Peyer's patch (tissue), 4 donors: Measurements from ENCODE around the gene ABCA3. TPM values are rescaled to one million over a fixed set of nuclear protein-coding genes. Genes with fewer than 3 reads are reported as not detected.
"Not testable (repeated sequence)": the region's sequence is repeated elsewhere in the genome, so short reads cannot be mapped to it uniquely, and the experiment has no call there.

Experiments
- DNase-seq, 3 donors: peaks; one replicate each; pipeline ENCODE4 v3.0.0-alpha.2; 2017 to 2019
- H3K27ac ChIP-seq, 4 donors: fragments of 200-600 bp; sonication (generic); one replicate each; pipeline ENCODE4 v1.5.1; 2016 to 2019
- H3K27me3 ChIP-seq, 2 donors: fragments of 200-600 bp; sonication (generic); one replicate each; pipeline ENCODE4 v1.5.1; 2019
- H3K36me3 ChIP-seq, 3 donors: fragments of 200-600 bp; sonication (generic); one replicate each; pipeline ENCODE4 v1.5.1; 2016 to 2019
- H3K4me1 ChIP-seq, 4 donors: fragments of 200-600 bp; sonication (generic); one replicate each; pipeline ENCODE4 v1.5.1; 2016 to 2019
- H3K4me3 ChIP-seq, 4 donors: fragments of 200-600 bp; sonication (generic); 1 replicate in 3 of 4; 2 replicates in 1 of 4; pipeline ENCODE4 v1.5.1; 2016 to 2019; ENCODE audit warnings: mild to moderate bottlenecking in 1 of 4
- H3K9me3 ChIP-seq, 4 donors: fragments of 200-600 bp; sonication (generic); one replicate each; pipeline ENCODE4 v1.5.1; 2016 to 2019; ENCODE audit warnings: mild to moderate bottlenecking in 1 of 4
- POLR2A ChIP-seq, 2 donors: fragments of 450-650 bp; IDR thresholded peaks; one replicate each; pipeline ENCODE4 v1.5.1; 2017; ENCODE audit warnings: antibody characterized with exemption in 2 of 2, mild to moderate bottlenecking in 2 of 2, moderate library complexity in 2 of 2
- total RNA-seq, 4 donors: library from RNA; depleted of rRNA; stranded (reverse); fragments of >200 nt; gene quantifications; one replicate each; pipeline ENCODE4 v1.1.0, GENCODE V29; 2016
- TF ChIP-seq, protein P1 (sequence below), 6 experiments: fragments of 450-650 bp in 4 of 6; fragments of 200-600 bp in 2 of 6; sonication (generic) in 1 of 6; IDR thresholded peaks; one replicate each; pipeline ENCODE4 v1.5.1; 2017 to 2019; ENCODE audit warnings: antibody characterized with exemption in 6 of 6, mild to moderate bottlenecking in 3 of 6, moderate library complexity in 1 of 6

ABCA3 gene
- total RNA-seq, 4 donors from 2014 or later, result 3.2 to 6.6 (median 4.6) TPM

DNA sequence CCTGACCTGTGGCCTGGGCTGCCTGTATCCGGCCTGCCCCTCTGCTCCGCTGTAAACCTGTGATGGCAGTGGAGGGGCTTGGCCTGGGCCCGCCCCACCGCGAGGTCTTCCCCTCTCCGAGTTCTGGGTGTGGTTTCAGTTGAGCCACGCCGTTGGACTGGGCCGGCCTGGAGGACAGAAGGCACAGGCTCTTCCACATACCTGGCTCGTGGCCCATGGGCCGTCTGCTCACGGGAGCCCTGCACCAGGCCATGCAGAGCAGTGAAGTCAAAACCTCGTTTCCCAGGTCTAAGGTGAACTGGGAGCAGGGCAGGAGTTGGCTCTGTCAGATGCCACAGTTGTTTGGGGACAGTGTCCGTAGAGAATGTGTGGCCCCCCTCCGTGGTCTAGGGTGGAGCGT lies 67.0 kb downstream of the ABCA3 start:
- H3K4me1 ChIP-seq, result peaks cover 0 to 18% (median 4%) of the 10 kb centered on the region in 4 donors
- TF ChIP-seq, protein P1, sequence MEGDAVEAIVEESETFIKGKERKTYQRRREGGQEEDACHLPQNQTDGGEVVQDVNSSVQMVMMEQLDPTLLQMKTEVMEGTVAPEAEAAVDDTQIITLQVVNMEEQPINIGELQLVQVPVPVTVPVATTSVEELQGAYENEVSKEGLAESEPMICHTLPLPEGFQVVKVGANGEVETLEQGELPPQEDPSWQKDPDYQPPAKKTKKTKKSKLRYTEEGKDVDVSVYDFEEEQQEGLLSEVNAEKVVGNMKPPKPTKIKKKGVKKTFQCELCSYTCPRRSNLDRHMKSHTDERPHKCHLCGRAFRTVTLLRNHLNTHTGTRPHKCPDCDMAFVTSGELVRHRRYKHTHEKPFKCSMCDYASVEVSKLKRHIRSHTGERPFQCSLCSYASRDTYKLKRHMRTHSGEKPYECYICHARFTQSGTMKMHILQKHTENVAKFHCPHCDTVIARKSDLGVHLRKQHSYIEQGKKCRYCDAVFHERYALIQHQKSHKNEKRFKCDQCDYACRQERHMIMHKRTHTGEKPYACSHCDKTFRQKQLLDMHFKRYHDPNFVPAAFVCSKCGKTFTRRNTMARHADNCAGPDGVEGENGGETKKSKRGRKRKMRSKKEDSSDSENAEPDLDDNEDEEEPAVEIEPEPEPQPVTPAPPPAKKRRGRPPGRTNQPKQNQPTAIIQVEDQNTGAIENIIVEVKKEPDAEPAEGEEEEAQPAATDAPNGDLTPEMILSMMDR (IDR thresholded peaks at IDR 0.05), result no peak
- TF ChIP-seq POLR2A (IDR thresholded peaks at IDR 0.05), result no peak
- H3K9me3 ChIP-seq, result no peaks in the 10 kb centered on the region
- no peak for DNase-seq
- H3K27me3 ChIP-seq, result no peaks in the 10 kb centered on the region
- H3K36me3 ChIP-seq, result no peaks in the 10 kb centered on the region
- no peak overlapping the region for H3K27ac ChIP-seq
- no peak overlapping the region for H3K4me3 ChIP-seq

DNA sequence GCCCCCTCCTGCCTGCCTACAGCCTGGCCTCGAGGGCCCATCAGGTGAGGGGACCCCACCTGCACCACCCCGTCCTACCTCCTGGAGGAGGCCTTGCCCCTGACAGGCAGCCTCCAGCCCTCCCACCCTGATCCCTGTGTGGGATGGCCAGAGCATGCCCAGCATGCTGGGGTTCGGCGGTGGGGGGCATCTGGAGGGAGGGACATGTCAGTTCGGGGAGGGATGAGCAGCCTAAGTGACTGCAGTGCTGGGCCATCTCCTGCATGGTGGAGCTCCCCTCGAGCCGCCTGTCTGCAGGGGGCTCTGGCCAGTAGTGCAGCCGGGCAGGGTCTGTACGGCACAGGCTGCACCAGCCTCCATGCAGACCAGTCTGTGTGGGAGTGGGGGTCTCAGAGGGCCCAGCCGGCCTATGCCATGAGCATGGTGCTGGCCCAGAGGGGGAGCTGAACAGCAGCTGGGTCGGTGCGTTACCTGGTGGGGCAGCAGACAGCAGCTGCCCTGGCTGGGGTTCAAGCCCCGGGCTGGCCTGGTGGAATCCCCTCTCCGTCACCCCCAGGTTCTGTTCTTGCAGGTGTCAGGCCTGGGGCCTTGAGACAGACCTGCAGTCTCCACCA lies 68.6 kb downstream of the ABCA3 start:
- no peak overlapping the region for H3K27ac ChIP-seq
- peaks cover 0 to 18% (median 5%) of the 10 kb centered on the region in 4 donors for H3K4me1 ChIP-seq
- no peaks in the 10 kb centered on the region for H3K36me3 ChIP-seq
- H3K9me3 ChIP-seq, result peaks cover 0 to 4% (median 0%) of the 10 kb centered on the region in 4 donors
- TF ChIP-seq, protein P1 (IDR thresholded peaks at IDR 0.05), result no peak
- no peak for TF ChIP-seq POLR2A (IDR thresholded peaks at IDR 0.05)
- no peaks in the 10 kb centered on the region for H3K27me3 ChIP-seq
- H3K4me3 ChIP-seq, result no peak overlapping the region
- peak in 1 of 3 donors; percentile 47 for DNase-seq

DNA sequence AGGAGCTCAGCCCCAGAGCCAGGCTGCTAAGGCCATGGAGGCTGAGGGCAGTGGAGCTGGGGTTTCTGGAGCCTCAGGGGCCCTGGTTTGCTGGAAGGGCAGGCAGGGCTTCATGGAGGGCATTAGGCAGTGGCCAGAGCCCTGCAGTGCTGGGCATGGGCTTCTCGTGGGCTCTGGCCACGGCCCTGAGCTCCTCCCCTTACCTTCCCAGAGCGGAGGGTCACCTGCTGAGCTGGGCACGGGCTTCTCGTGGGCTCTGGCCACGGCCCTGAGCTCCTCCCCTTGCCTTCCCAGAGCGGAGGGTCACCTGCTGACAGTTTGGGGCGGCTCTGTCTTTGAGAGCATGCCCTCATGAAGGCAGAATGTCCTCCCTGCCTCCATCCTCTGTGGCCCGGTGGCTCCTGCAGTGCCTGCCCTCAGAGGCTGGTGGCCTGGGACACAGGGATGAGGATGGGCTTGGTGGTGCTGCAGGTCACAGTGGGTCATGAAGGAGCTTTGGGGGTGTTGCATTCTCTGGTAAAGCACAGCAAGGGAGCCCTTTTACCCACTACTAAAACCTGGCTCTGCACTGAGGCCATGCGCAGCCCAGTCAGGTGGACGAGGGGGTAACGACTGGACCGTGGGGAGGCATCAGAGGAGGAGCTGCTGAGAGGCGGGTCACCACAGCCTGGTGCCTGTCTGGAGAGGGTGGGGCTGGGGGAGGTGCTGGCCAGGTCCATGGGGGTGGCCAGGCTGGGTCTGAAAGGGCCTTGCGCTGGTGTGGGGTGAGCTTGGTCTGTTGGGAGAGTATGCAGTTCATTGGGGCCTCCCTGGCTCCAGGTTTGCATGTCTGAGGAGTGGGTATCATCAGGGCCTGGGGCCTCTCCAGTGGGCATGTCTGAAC lies 69.7 kb downstream of the ABCA3 start:
- no peak for DNase-seq
- TF ChIP-seq, protein P1 (IDR thresholded peaks at IDR 0.05), result no peak
- TF ChIP-seq POLR2A (IDR thresholded peaks at IDR 0.05), result no peak
- H3K27me3 ChIP-seq, result no peaks in the 10 kb centered on the region
- H3K4me3 ChIP-seq, result no peak overlapping the region
- no peaks in the 10 kb centered on the region for H3K36me3 ChIP-seq
- no peak overlapping the region for H3K27ac ChIP-seq
- peaks cover 0 to 30% (median 8%) of the 10 kb centered on the region in 4 donors for H3K4me1 ChIP-seq
- H3K9me3 ChIP-seq, result peaks cover 0 to 4% (median 0%) of the 10 kb centered on the region in 4 donors

DNA sequence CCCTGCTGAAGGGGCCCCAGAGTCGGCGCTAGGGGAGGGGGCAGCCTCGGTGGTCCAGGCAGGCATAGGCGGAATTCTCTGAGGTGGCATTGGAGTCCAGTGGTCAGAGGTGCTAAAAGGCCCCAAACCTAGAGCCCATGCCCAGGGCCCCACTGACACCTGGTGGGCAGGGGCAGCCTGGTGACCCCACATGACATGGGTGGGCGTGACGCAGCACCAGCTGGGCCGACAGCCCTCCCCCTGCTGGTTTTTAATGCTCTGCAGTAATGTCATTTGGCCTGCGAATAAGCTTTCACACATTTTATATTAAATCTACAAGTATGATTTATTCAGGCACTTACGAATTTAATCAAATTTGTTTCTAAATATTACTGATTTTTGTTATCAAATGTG lies 70.5 kb downstream of the ABCA3 start:
- Histone ChIP-seq H3K9me3 (peaks cover 0 to 4% (median 0%) of the 10 kb centered on the region in 4 donors), H3K36me3 (no peaks in the 10 kb centered on the region), H3K4me3 (peak overlapping the region in 1 of 4 donors; percentile 72), H3K27me3 (no peaks in the 10 kb centered on the region), H3K4me1 (peaks cover 0 to 36% (median 8%) of the 10 kb centered on the region in 4 donors), H3K27ac (no peak overlapping the region)
- DNase-seq, result no peak
- no peak for TF ChIP-seq POLR2A (IDR thresholded peaks at IDR 0.05)
- TF ChIP-seq, protein P1 (IDR thresholded peaks at IDR 0.05), result no peak

DNA sequence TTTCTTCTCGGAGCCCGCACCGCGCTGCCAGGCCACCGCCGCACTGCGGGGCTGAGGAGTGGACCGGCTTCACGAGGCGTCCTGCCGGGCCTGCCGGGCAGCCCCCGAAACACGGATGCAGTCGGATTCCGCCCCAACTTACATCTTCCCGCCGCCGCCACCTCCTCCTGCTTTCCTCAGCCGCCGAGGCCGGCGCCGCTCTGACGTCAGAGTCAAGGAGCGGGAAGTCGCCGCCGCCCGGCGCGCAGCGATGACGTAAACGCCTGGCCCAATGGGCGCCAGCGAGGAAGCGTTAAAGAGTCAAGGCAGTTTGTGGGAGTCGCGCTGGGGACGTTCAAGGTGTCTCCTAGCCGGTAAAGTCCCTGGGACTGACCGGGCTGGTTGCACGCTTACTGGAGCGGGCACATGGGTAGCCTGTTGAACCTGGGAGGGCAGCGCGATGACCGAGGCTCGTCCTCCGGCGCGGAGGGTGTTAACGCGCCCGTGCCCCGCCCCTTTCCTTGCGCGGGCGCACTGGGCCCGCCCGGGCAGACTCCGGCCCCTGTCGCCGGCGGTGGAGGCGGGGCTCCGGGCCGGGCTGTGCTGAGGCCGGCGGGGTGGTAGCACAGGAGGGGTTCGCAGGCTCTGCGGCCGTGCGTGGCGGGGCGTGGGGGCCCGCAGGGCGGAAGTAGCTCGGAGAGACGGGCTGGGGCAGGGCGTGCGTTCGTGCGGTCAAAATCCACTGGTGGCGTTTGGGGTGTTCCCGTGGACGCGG lies 72.4 kb downstream of the ABCA3 start, which contains the start of gene RNPS1:
Gene RNPS1 (minus strand): TSS at position 214 of the 754 bp plus-strand sequence. CDS start 3,483 bp downstream, outside the sequence.
- Histone ChIP-seq H3K27ac (peak within 1 kb of the TSS; percentile 90 to 97 (median 94)), H3K27me3 (no peaks in the 10 kb centered on the region), H3K36me3 (peaks cover 0 to 14% (median 0%) of the 10 kb centered on the region in 3 donors), H3K9me3 (peaks cover 0 to 4% (median 0%) of the 10 kb centered on the region in 4 donors), H3K4me1 (peaks cover 0 to 36% (median 8%) of the 10 kb centered on the region in 4 donors), H3K4me3 (peak within 1 kb of the TSS; percentile 72 to 88 (median 78))
- TF ChIP-seq POLR2A (IDR thresholded peaks at IDR 0.05), result peak; percentile 89 to 93
- TF ChIP-seq, protein P1 (IDR thresholded peaks at IDR 0.05), result peak in 1 of 6 experiments; percentile 0
- peak; percentile 93 to 99 (median 98) for DNase-seq

DNA sequence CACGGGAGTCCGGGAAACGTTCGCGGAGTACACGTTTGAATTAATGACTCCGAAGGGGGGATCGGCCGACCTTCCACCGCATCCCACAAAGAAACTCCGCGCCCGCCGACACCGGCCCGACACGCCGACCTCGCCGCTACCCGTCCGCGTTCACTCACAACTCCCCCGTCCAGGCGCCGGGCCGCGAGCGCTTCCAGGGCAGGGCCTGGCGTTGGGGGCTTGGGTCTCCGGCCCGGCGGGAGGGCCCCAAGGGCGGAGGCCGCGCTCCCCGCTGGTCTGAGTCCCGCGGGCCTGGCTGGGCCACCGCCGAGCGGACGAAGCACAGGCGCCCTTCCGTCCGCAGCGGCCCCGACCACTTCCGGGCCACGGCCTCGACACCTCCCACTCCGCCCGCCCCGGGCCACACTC lies 73.0 kb downstream of the ABCA3 start:
- not testable (repeated sequence) for H3K9me3 ChIP-seq, H3K27me3 ChIP-seq
- peaks cover 0 to 36% (median 8%) of the 10 kb centered on the region in 4 donors for H3K4me1 ChIP-seq

DNA sequence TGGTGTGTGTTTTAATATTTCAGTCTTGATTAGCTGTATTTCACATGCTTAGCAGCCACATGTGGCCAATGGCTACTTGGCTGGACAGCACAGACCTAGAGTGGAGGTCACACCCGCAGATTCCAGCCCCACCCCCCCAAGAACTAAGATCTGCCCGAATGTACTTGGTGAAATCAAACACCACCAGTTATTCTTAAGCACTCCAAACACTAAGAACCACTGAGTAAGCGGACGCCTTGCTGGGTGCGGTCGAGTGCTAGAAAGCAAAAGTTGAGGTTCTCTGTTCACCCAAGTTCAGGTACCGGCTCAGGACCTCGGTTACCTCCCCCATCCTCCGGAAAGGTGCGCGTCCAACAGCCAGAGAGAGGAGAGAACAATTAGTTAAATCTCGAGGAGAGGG lies 73.6 kb downstream of the ABCA3 start:
- not testable (repeated sequence) for H3K9me3 ChIP-seq, DNase-seq, H3K27me3 ChIP-seq
- peaks cover 0 to 26% (median 0%) of the 10 kb centered on the region in 3 donors for H3K36me3 ChIP-seq
- peak overlapping the region; percentile 72 to 88 (median 78) for H3K4me3 ChIP-seq
- H3K4me1 ChIP-seq, result peaks cover 0 to 36% (median 8%) of the 10 kb centered on the region in 4 donors
- H3K27ac ChIP-seq, result peak overlapping the region; percentile 90 to 97 (median 94)

More for the DNA sequence above, 73.0 kb downstream of the ABCA3 start:
- Histone ChIP-seq H3K27ac (peak overlapping the region; percentile 90 to 97 (median 94)), H3K36me3 (peaks cover 0 to 19% (median 0%) of the 10 kb centered on the region in 3 donors), H3K4me3 (peak overlapping the region; percentile 72 to 88 (median 78))
- DNase-seq, result not testable (repeated sequence)

DNA sequence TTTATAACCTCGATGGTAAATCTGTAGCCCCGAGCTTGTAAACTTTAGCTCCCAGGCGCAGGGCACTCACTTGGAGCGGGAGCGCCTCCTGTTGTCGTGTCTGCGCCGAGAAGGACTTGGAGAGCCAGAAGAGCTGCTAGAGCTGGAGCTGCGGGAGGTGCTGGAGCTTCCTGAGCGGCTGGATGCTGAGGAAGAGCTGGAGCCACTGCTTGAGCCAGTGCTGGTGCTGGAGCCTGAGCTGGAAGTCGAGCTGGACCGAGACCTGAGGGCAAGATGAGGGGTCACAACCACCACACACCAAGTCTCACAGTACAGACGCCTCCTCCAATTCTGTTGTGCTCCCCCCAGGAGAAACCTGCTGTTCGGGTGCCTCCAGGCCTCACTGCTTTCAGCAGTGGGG lies 77.5 kb downstream of the ABCA3 start:
- not testable (repeated sequence) for H3K4me3 ChIP-seq, H3K27ac ChIP-seq, H3K9me3 ChIP-seq, DNase-seq, H3K27me3 ChIP-seq
- H3K4me1 ChIP-seq, result peaks cover 0 to 18% (median 3%) of the 10 kb centered on the region in 4 donors
- peaks cover 0 to 64% (median 0%) of the 10 kb centered on the region in 3 donors for H3K36me3 ChIP-seq
